Stimulated activated CD4-positive, alpha-beta T cell treated with anti-CD3 and anti-CD28 coated beads, Interleukin-4, amount 100 ng/mL, for 24 hours (primary cell): ENCODE results near the gene SLC9A7.

ENCODE experiments used
- DNase-seq: peaks from one replicate; pipeline ENCODE4 v3.0.0-alpha.2; 2020

SLC9A7 gene

DNA sequence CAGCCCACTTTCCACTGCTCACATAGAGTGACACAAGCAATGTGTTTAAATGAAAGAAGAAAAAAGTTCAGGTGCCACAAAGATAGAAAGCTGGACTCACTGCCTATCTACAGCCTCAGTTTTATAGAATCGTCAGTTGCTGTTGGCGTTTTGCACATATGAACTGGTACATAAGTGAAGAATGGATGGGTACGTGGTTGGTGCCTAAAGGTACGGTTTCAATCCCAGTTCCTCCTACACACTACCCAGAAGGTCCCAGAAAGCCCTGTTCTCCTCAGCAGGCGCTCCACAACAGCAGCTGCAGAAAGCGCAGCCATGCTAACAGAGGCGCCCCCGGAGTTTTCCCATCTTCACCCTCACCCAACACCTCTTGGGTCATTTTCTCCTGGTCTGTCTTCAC is 161.7 kb downstream of the SLC9A7 start:
- no peak for DNase-seq

DNA sequence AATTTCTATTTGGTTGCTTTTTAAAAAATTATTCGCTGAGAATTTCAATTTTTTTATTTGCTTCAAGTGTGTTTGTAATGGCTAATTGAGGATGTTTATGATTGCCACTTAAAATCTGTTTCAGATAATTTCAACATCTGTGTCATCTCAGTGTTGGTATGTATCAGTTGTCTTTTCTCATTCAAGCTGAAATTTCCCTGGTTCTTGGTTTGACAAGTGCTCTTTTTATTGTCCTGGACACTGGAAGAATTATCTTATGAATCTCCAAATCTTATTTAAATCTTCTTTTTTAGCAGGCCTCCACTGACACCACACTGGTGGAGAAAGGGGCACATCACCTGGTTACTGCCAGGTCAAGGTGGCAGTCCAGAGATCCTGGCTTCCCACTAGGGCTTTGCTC is 163.8 kb downstream of the SLC9A7 start:
- DNase-seq = no peak

DNA sequence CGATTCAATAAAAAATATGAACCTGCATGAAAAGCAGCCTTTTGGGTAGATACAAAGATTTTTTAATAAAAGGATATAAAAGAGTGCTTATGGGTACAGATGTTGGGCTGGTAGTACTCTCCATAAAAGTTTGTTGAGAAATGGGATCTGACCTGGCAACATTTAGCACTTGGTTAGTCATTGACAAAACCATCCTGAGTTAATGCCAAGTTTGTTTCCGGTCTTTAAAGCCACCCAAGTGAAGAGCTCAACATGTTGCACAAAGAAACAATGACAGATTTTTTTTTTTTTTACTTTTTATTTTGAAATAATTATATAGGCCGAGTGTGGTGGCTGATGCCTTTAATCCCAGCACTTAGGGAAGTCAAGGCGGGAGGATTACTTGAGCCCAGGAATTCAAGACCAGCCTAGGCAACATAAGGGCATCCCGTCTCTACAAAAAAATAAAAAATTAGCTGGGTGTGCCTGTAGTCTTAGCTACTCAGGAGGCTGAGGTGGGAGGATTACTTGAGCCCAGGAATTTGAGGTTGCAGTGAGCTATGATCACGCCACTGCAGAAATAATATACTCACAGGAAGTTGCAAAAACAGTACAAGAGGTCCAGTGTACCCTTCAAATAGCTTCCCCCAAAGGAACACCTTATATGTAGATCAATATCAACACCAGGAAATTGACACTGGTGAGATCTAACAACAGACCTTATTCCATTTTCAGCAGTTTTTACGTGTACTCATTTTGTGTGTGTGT is 168.8 kb downstream of the SLC9A7 start:
- no peak for DNase-seq

DNA sequence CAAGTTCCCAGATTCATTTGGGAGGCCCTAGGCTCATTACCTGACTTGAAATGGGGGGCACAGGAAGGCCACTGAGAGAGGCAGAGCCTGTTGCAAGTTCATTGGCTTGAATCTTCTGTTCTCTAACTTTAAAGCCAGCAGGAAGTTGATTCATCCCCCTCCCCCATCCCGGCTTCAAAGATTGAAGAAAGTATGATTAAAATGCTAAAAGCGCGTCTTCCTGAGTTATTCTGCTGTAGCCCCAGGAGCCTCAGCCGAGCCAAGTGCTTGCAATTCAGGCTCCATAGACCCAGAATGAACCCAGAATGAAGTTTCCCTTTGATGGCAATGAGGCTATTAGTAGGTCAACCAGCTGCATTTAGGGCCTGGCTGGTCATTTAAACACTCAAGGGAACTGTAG is 170.7 kb downstream of the SLC9A7 start:
- peak; percentile 46 for DNase-seq

- no peak for DNase-seq
These were observed 171.2 kb downstream of the SLC9A7 start for GRCh38 chrX:46587753-46588171.

DNA sequence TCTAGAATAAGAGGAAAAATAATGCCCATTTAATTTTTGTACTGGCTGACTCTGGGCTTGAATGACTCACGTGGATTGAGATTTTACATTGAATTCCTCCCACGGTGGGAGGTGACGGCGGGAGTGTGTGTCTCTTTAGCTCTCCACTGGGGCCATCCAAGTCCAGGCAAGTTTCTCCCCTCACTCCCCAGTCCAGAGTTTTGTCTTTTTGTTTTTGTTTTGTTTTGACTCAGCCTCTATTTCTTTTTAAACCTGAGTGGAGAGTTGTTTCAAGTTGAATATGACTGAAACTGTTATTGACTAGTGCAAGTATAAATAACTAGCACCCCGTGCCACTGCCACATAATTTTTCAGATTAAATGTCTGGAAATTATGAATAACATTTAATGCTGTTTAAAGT is 171.8 kb downstream of the SLC9A7 start:
- peak; percentile 27 for DNase-seq

- DNase-seq = no peak
These were observed 174.2 kb downstream of the SLC9A7 start for GRCh38 chrX:46584736-46585135.

DNA sequence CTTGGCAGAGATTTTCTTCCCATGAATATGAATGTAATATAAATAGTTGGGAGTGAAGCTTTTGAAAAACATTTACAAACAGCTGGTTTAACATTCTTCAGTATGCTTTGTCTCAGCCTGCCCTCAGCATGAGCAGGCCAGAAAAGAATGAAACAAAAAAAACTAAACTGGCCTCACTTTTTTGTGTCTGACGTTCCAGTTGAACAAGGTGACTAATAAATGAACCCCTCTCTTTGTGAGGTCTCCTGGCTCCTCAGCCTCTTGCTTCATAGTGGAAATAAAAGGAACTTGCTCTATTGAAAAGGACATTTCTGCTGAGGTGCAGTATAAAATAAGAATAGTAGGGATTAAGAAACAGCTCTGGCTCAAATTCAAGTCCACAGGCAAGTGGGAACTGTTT is 176.0 kb downstream of the SLC9A7 start:
- DNase-seq = no peak

GRCh38 chrX:46582325-46582724 is 176.6 kb downstream of the SLC9A7 start:
- DNase-seq = no peak

GRCh38 chrX:46580613-46581012 is 178.3 kb downstream of the SLC9A7 start:
- DNase-seq = no peak

- no peak for DNase-seq
These were observed 179.7 kb downstream of the SLC9A7 start for GRCh38 chrX:46579250-46579649.

DNA sequence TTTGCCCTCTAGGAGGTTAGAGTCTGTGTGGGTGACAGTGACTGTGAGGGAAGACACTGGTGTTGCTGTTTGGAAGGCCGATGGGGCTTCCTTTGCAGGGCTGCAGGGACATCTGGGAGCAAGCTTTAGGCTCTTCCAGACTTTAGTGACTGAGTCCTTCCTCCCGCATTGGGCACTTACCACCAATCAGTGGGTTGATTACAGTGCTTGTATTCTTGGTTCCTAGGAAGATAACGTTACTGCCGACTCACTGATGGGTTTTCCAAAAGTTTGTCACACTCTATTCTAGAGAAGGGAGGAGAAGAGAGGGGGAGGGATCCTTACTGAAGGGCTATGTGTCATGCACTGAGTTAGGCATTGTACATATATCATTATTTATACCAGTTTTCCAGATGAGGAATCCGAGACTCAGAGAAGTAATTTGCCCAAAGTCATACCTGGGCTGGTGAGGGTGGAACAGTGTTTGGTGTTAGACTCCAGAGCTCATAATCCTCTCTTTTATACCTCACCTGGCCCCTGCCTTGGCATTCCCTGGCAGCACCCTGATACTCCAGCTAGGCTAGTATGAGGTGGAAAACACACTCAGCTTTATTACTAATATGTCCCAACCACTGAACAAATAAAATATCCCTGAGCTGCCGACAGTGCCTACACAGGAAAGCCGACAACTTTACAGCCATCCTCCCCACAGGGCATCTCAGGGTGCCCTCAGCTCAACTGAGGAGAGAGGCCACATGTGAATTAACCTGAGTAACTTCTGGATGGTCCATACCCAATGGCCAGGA is 181.5 kb downstream of the SLC9A7 start:
- no peak for DNase-seq

GRCh38 chrX:46576458-46576857 is 182.5 kb downstream of the SLC9A7 start:
- DNase-seq = no peak

- no peak for DNase-seq
These were observed 182.9 kb downstream of the SLC9A7 start for GRCh38 chrX:46575991-46576392.

- no peak for DNase-seq
These were observed 183.3 kb downstream of the SLC9A7 start for GRCh38 chrX:46575586-46575985.

GRCh38 chrX:46574774-46575381 is 184.0 kb downstream of the SLC9A7 start:
- DNase-seq = peak; percentile 28

GRCh38 chrX:46573892-46574773 is 184.8 kb downstream of the SLC9A7 start:
- DNase-seq = peak; percentile 62

- peak; percentile 53 for DNase-seq
These were observed 185.5 kb downstream of the SLC9A7 start, which contains the start of gene CHST7 for GRCh38 chrX:46573331-46573891. CHST7 (plus strand) TSS chrX:46573765; CDS start chrX:46573932, 167 bp downstream.

GRCh38 chrX:46572340-46572936 is 186.5 kb downstream of the SLC9A7 start:
- DNase-seq = peak; percentile 57

DNA sequence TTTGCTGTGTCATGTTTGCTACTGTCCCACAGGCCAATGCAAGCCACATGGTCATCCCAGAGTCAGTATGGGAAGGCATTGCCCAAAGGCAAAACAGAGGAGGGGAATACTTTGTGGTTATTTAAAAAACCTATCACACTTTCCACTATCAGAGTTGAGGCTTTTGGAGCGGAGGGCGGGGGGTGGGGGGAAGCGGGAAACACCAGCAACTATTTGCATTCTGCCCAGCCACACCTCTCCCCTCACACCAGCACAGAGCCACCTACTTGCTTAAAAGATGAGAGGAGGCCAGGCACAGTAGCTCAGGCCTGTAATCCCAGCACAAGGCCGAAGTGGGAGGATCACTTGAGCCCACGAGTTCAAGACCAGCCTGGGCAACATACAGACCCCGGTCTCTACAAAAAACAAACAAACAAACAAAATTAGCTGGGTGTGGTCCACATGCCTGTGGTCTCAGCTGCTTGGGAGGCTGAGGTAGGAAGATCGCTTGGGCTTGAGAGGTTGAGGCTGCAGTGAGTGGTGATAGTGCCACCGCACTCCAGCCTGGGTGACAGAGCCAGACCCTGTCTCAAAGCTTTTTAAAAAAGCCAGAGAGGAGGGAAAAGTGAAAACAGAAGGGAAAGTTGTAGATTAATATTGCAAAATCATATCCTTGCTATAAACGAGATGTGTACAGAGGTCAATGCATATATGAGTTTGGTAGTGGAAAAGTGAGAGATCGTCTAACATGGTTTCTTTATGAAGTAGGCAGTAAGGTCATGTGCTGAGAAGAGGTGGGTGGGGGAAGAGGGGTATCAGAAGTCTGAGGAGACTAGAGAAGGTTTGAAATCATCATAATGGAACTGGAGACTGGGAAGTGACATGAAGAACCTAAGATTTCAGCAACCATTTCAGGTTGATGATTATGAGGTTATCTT is 187.2 kb downstream of the SLC9A7 start:
- no peak for DNase-seq

DNA sequence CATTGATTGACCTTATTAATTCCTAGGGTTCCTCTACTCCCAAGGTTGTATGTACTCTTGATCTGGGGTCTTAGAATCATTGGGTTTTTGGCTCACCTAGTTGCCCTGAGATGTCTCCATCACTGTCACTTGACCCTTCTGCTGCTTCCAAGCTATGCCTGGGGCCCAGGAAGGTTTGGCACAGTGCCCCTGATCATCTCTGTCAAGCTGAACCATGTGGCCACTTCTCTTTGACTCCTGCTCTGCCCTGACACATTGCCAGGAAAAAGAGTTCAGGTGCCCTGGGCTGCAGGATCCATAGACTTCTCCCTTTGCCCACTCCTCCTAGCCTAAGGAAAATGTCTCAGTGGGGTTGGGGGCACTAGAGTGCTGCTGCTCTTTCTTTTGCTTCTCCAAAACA is 189.3 kb downstream of the SLC9A7 start:
- DNase-seq = no peak
